ENCODE measurements around the gene DPP9.

DPP9 gene

DNA sequence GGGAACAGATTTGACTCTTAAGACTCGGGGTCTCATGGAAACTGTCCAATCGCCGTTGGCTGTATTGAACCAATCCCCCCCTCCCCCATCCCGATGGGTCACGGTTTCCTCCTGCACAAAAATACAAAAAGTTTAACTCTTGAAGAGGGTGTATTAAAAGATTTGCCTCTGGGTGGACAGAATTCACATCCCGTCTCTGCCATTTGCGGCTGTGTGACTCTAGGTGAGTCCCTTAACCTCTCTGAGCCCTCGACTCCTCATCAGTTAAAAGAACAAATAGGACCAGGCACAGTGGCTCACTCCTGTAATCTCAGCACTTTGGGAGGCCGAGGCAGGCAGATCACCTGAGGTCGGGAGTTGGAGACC is 36.6 kb upstream of the DPP9 start:
- Histone ChIP-seq H3K9me2 (replicated peaks; ENCODE audit: low read depth, low read length) (no peaks in the 10 kb centered on the region), H3K27me3 (ENCODE audit: insufficient read depth, low read length, poor library complexity, severe bottlenecking) (no peaks in the 10 kb centered on the region), H3K4me3 (ENCODE audit: low read length, poor library complexity, severe bottlenecking) (no peak overlapping the region), H4K20me1 (ENCODE audit: insufficient read depth, low read length, poor library complexity, severe bottlenecking) (no peaks in the 10 kb centered on the region), H3K79me2 (ENCODE audit: insufficient read depth, low read length) (no peaks in the 10 kb centered on the region), H2AFZ (ENCODE audit: low read length) (no peak overlapping the region), H3K4me1 (ENCODE audit: insufficient read depth, low read length, poor library complexity, severe bottlenecking) (no peaks in the 10 kb centered on the region), H3K36me3 (ENCODE audit: insufficient read depth, low read length) (no peaks in the 10 kb centered on the region), H3K4me2 (ENCODE audit: low read depth, low read length, poor library complexity, severe bottlenecking) (no peak overlapping the region), H3K9ac (ENCODE audit: low read depth, low read length, poor library complexity, severe bottlenecking) (no peak overlapping the region), H3F3A (ENCODE audit: low read depth) (no peaks in the 10 kb centered on the region), H3K9me3 (ENCODE audit: insufficient read depth, low read depth, low read length) (no peaks in the 10 kb centered on the region)
- TF ChIP-seq, protein P1, sequence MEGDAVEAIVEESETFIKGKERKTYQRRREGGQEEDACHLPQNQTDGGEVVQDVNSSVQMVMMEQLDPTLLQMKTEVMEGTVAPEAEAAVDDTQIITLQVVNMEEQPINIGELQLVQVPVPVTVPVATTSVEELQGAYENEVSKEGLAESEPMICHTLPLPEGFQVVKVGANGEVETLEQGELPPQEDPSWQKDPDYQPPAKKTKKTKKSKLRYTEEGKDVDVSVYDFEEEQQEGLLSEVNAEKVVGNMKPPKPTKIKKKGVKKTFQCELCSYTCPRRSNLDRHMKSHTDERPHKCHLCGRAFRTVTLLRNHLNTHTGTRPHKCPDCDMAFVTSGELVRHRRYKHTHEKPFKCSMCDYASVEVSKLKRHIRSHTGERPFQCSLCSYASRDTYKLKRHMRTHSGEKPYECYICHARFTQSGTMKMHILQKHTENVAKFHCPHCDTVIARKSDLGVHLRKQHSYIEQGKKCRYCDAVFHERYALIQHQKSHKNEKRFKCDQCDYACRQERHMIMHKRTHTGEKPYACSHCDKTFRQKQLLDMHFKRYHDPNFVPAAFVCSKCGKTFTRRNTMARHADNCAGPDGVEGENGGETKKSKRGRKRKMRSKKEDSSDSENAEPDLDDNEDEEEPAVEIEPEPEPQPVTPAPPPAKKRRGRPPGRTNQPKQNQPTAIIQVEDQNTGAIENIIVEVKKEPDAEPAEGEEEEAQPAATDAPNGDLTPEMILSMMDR (conservative IDR thresholded peaks at IDR 0.05; ENCODE audit: low read length), result no peak
- no peak for TF ChIP-seq EZH2phosphoT487 (IDR thresholded peaks at IDR 0.05; ENCODE audit: borderline replicate concordance)

DNA sequence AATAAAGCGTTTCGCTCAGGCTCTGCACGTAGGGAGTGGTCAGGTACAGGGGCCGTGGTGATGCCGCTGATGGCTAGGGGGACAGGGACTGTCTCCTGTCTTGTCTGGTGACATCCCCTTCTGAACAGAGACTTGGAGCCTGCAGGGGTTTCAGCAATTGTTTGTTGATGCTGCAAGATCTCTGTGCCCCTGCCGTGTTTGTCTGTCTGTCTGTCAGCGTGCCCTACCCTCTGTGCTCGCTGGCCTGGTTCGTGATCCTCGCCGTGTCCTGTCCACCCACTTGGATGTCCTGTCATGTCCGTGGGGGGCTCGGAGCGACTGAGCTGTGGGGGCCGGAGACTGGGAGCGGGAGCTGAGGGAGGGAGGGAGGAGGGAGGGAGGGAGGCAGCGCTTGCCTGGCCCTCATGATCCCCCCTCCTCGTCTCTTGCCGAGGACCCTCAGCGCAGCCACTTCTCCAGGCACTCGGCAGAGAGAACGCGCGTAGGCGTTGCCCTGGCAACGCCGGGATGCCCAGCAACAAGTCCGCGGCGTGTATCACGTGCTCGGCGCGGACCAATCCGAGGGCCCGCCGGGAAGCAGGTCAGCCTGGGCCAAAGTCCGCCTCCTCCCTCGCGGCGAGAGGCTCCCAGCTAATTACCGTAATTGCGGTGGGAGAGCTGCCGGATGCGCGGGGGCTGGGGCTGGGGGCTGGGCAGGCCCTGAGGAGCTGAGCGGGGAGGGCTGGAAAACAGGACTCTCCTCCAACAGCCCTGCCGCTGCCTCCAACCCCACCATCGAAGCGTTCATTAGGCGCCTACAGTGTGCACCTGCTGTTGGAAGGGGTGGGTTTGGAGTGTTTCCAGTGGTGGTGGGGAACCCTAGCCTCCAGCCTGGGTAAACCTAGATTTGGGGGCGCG is 36.0 kb upstream of the DPP9 start:
- TF ChIP-seq EZH2phosphoT487 (IDR thresholded peaks at IDR 0.05; ENCODE audit: borderline replicate concordance), result no peak
- TF ChIP-seq, protein P1 (conservative IDR thresholded peaks at IDR 0.05; ENCODE audit: low read length), result no peak
- Histone ChIP-seq H2AFZ (ENCODE audit: low read length) (no peak overlapping the region), H3K79me2 (ENCODE audit: insufficient read depth, low read length) (no peaks in the 10 kb centered on the region), H3F3A (ENCODE audit: low read depth) (no peaks in the 10 kb centered on the region), H3K4me2 (ENCODE audit: low read depth, low read length, poor library complexity, severe bottlenecking) (no peak overlapping the region), H3K9me3 (ENCODE audit: insufficient read depth, low read depth, low read length) (no peaks in the 10 kb centered on the region), H3K9ac (ENCODE audit: low read depth, low read length, poor library complexity, severe bottlenecking) (no peak overlapping the region), H4K20me1 (ENCODE audit: insufficient read depth, low read length, poor library complexity, severe bottlenecking) (no peaks in the 10 kb centered on the region), H3K4me3 (ENCODE audit: low read length, poor library complexity, severe bottlenecking) (no peak overlapping the region), H3K36me3 (ENCODE audit: insufficient read depth, low read length) (no peaks in the 10 kb centered on the region), H3K9me2 (replicated peaks; ENCODE audit: low read depth, low read length) (no peaks in the 10 kb centered on the region), H3K27me3 (ENCODE audit: insufficient read depth, low read length, poor library complexity, severe bottlenecking) (no peaks in the 10 kb centered on the region), H3K4me1 (ENCODE audit: insufficient read depth, low read length, poor library complexity, severe bottlenecking) (no peaks in the 10 kb centered on the region)

DNA sequence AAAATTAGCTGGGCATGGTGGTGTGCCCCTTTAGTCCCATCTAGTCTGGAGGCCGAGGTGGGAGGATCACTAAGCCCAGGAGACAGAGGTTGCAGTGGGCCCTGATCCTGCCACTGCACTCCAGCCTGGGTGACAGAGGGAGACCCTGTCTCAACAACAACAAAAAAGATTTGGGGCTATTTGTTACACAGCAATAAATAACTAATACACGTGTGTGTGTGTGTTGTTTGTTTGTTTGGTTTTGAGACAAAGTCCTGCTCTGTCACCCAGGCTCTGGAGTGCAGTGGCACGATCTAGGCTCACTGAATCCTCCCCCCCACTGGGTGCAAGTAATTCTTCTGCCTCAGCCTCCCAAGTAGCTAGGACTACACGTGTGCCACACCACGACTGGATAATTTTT is 35.0 kb upstream of the DPP9 start:
- no peak overlapping the region for H3K4me2 ChIP-seq (ENCODE audit: low read depth, low read length, poor library complexity, severe bottlenecking)
- no peaks in the 10 kb centered on the region for H4K20me1 ChIP-seq (ENCODE audit: insufficient read depth, low read length, poor library complexity, severe bottlenecking)
- H3K79me2 ChIP-seq (ENCODE audit: insufficient read depth, low read length), result no peaks in the 10 kb centered on the region
- H3K9me2 ChIP-seq (replicated peaks; ENCODE audit: low read depth, low read length), result no peaks in the 10 kb centered on the region
- H3K9ac ChIP-seq (ENCODE audit: low read depth, low read length, poor library complexity, severe bottlenecking), result no peak overlapping the region
- H3K36me3 ChIP-seq (ENCODE audit: insufficient read depth, low read length), result no peaks in the 10 kb centered on the region
- no peak overlapping the region for H3K4me3 ChIP-seq (ENCODE audit: low read length, poor library complexity, severe bottlenecking)
- no peaks in the 10 kb centered on the region for H3K4me1 ChIP-seq (ENCODE audit: insufficient read depth, low read length, poor library complexity, severe bottlenecking)
- no peak overlapping the region for H2AFZ ChIP-seq (ENCODE audit: low read length)
- no peaks in the 10 kb centered on the region for H3K27me3 ChIP-seq (ENCODE audit: insufficient read depth, low read length, poor library complexity, severe bottlenecking)
- no peak for TF ChIP-seq EZH2phosphoT487 (IDR thresholded peaks at IDR 0.05; ENCODE audit: borderline replicate concordance)
- TF ChIP-seq, protein P1 (conservative IDR thresholded peaks at IDR 0.05; ENCODE audit: low read length), result no peak
- no peaks in the 10 kb centered on the region for H3F3A ChIP-seq (ENCODE audit: low read depth)
- H3K9me3 ChIP-seq (ENCODE audit: insufficient read depth, low read depth, low read length), result no peaks in the 10 kb centered on the region
